ENCODE measurements around the gene GDPD1. TPM values are rescaled to one million over a fixed set of nuclear protein-coding genes. Genes with fewer than 3 reads are reported as not detected.

The GDPD1 gene
- total RNA-seq, 2 experiments from 2014 or later = 1.3 to 5.0 TPM

DNA sequence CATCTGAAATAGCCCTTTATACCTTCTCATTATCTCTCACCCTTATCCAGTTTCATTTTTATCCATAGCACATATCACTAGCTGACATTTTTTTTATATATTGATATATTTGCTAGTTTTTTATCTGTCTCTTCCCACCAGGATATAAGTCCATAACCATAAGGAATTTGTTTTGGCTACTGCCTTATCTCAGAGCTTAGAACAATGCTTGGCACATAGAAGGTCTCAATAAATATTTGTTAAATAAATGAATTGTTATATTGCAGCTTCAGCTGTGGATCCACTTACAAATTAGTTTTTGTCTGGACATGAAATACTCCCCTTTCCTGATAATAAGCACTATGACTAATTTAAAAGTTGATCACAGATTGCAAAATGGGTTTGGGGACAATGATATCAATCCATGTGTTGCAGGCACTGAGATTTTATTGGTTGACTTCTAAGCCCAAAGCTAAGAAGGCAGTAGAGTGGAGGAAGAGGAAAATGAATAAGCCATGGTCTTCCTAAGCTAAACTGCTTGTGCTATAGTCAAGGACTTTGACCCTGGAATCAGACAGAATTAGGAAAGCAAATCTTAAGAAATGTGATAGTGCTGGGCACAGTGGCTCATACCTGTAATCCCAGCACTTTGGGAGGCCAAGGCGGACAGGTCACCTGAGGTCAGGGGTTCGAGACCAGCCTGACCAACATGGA lies 79.2 kb downstream of the GDPD1 start:
- Histone ChIP-seq H2AFZ (ENCODE audit: low read length) (no peak overlapping the region), H3K9me2 (ENCODE audit: insufficient read depth, low read length) (no peaks in the 10 kb centered on the region), H3K4me3 (ENCODE audit: low read depth, low read length, poor library complexity, severe bottlenecking) (no peak overlapping the region), H3K36me3 (ENCODE audit: insufficient read depth, low read length) (no peaks in the 10 kb centered on the region), H4K20me1 (ENCODE audit: insufficient read depth, low read length) (no peaks in the 10 kb centered on the region), H3K9me3 (ENCODE audit: low read length) (no peaks in the 10 kb centered on the region), H3K4me1 (ENCODE audit: insufficient read depth, low read length, poor library complexity, severe bottlenecking) (no peaks in the 10 kb centered on the region), H3K79me2 (ENCODE audit: insufficient read depth, low read depth, low read length) (no peaks in the 10 kb centered on the region), H3K27ac (ENCODE audit: low read depth, low read length, poor library complexity, severe bottlenecking) (no peak overlapping the region), H3K4me2 (ENCODE audit: low read length) (no peak overlapping the region)
- ChIA-PET CTCF (ENCODE audit: unreplicated experiment) (no interaction called here), POLR2A (no interaction called here)
- no peak for DNase-seq (ENCODE audit: low spot score)
- intact Hi-C loops (cut with micrococcal nuclease; ENCODE audit: unreplicated experiment) = no loop called here
- TF ChIP-seq, protein P1, sequence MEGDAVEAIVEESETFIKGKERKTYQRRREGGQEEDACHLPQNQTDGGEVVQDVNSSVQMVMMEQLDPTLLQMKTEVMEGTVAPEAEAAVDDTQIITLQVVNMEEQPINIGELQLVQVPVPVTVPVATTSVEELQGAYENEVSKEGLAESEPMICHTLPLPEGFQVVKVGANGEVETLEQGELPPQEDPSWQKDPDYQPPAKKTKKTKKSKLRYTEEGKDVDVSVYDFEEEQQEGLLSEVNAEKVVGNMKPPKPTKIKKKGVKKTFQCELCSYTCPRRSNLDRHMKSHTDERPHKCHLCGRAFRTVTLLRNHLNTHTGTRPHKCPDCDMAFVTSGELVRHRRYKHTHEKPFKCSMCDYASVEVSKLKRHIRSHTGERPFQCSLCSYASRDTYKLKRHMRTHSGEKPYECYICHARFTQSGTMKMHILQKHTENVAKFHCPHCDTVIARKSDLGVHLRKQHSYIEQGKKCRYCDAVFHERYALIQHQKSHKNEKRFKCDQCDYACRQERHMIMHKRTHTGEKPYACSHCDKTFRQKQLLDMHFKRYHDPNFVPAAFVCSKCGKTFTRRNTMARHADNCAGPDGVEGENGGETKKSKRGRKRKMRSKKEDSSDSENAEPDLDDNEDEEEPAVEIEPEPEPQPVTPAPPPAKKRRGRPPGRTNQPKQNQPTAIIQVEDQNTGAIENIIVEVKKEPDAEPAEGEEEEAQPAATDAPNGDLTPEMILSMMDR (conservative IDR thresholded peaks at IDR 0.05; ENCODE audit: low read length) = no peak
- no peak for TF ChIP-seq EZH2phosphoT487 (IDR thresholded peaks at IDR 0.05; ENCODE audit: borderline replicate concordance, low read depth, low read length)
- BruUV-seq (replicated peaks) = no TSS peak

DNA sequence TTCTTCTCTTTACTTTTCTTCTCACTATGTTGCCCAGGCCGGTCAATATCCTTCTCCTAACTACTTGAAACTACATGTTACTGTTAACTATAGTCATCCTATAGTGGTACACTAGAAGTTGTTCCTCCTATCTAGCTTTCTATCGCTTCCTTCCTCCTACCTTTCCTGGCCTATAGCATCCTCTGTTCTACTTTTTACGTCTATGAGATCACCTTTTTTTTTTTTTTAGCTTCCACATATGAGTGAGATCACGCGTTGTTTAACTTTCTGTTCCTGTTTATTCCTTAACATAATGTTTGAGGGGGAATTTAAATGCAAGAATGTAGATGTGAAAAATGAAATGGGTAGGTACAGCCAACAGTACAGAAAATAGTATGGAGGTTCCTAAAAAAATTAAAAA lies 80.6 kb downstream of the GDPD1 start:
- TF ChIP-seq, protein P1 (conservative IDR thresholded peaks at IDR 0.05; ENCODE audit: low read length) = no peak
- no peak for TF ChIP-seq EZH2phosphoT487 (IDR thresholded peaks at IDR 0.05; ENCODE audit: borderline replicate concordance, low read depth, low read length)
- no TSS peak for BruUV-seq (replicated peaks)

DNA sequence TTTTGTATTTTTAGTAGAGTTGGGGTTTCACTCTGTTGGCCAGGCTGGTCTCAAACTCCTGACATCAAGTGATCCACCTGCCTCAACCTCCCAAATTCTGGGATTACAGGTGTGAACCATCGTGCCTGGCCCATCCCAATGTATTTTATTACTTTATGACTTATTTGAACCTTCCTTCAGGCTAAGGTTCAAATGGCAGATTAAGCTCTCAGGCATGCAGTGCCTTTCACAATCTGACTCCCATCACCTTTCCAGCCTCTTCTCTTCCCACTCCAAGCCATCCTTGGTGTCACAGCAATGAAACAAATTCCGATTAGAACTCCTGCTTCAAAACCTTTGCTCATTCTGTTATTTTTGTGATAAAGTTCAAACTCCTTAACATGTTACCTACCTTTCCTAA lies 84.5 kb downstream of the GDPD1 start:
- no peak overlapping the region for H2AFZ ChIP-seq (ENCODE audit: low read length)
- H3K4me1 ChIP-seq (ENCODE audit: insufficient read depth, low read length, poor library complexity, severe bottlenecking) = no peaks in the 10 kb centered on the region
- no peaks in the 10 kb centered on the region for H3K9me3 ChIP-seq (ENCODE audit: low read length)
- intact Hi-C loops (cut with micrococcal nuclease; ENCODE audit: unreplicated experiment) = no loop called here
- H3K27ac ChIP-seq (ENCODE audit: low read depth, low read length, poor library complexity, severe bottlenecking) = no peak overlapping the region
- TF ChIP-seq, protein P1 (conservative IDR thresholded peaks at IDR 0.05; ENCODE audit: low read length) = no peak
- no peak for TF ChIP-seq EZH2phosphoT487 (IDR thresholded peaks at IDR 0.05; ENCODE audit: borderline replicate concordance, low read depth, low read length)
- BruUV-seq (replicated peaks) = no TSS peak
- ChIA-PET POLR2A (no interaction called here), CTCF (ENCODE audit: unreplicated experiment) (no interaction called here)
- no peak overlapping the region for H3K4me3 ChIP-seq (ENCODE audit: low read depth, low read length, poor library complexity, severe bottlenecking)
- H3K79me2 ChIP-seq (ENCODE audit: insufficient read depth, low read depth, low read length) = no peaks in the 10 kb centered on the region
- no peaks in the 10 kb centered on the region for H3K9me2 ChIP-seq (ENCODE audit: insufficient read depth, low read length)
- no peaks in the 10 kb centered on the region for H3K36me3 ChIP-seq (ENCODE audit: insufficient read depth, low read length)
- no peak overlapping the region for H3K4me2 ChIP-seq (ENCODE audit: low read length)
- no peak for DNase-seq (ENCODE audit: low spot score)
- no peaks in the 10 kb centered on the region for H4K20me1 ChIP-seq (ENCODE audit: insufficient read depth, low read length)

More for the DNA sequence above, 80.6 kb downstream of the GDPD1 start:
- H2AFZ ChIP-seq (ENCODE audit: low read length) = no peak overlapping the region
- no peaks in the 10 kb centered on the region for H3K79me2 ChIP-seq (ENCODE audit: insufficient read depth, low read depth, low read length)
- no peak overlapping the region for H3K4me2 ChIP-seq (ENCODE audit: low read length)
- ChIA-PET CTCF (ENCODE audit: unreplicated experiment) (no interaction called here), POLR2A (no interaction called here)
- H3K27ac ChIP-seq (ENCODE audit: low read depth, low read length, poor library complexity, severe bottlenecking) = no peak overlapping the region
- DNase-seq (ENCODE audit: low spot score) = no peak
- no peaks in the 10 kb centered on the region for H3K9me3 ChIP-seq (ENCODE audit: low read length)
- no peaks in the 10 kb centered on the region for H3K36me3 ChIP-seq (ENCODE audit: insufficient read depth, low read length)
- H3K4me3 ChIP-seq (ENCODE audit: low read depth, low read length, poor library complexity, severe bottlenecking) = no peak overlapping the region
- H3K4me1 ChIP-seq (ENCODE audit: insufficient read depth, low read length, poor library complexity, severe bottlenecking) = no peaks in the 10 kb centered on the region
- H4K20me1 ChIP-seq (ENCODE audit: insufficient read depth, low read length) = no peaks in the 10 kb centered on the region
- intact Hi-C loops (cut with micrococcal nuclease; ENCODE audit: unreplicated experiment) = no loop called here
- H3K9me2 ChIP-seq (ENCODE audit: insufficient read depth, low read length) = no peaks in the 10 kb centered on the region
